HUES6 (cell line): ENCODE measurements around the gene GRIN2D.

Experiments used
- H3K27ac ChIP-seq: 2 replicates; pipeline ENCODE4 v1.7.0; 2013; ENCODE audit warnings: low read depth, mild to moderate bottlenecking, low read length, inconsistent platforms
- H3K27me3 ChIP-seq: 2 replicates; pipeline ENCODE4 v1.6.1; 2013; ENCODE audit warnings: low read length; ENCODE audit not compliant: control insufficient read depth, insufficient read depth
- H3K36me3 ChIP-seq: 2 replicates; pipeline ENCODE4 v1.6.1; 2013; ENCODE audit warnings: low read length; ENCODE audit not compliant: control insufficient read depth, insufficient read depth
- H3K4me1 ChIP-seq: 2 replicates; pipeline ENCODE4 v1.6.1; 2013; ENCODE audit warnings: low read length; ENCODE audit not compliant: control insufficient read depth, insufficient read depth
- H3K4me3 ChIP-seq: 2 replicates; pipeline ENCODE4 v1.5.1; 2013; ENCODE audit warnings: low read depth, low read length
- H3K9ac ChIP-seq: one replicate; pipeline ENCODE4 v1.6.1; 2013; ENCODE audit warnings: mild to moderate bottlenecking, low read length
- H3K9me3 ChIP-seq: 2 replicates; pipeline ENCODE4 v1.6.1; 2013; ENCODE audit warnings: low read depth, low read length; ENCODE audit not compliant: control insufficient read depth, insufficient read depth

The GRIN2D gene

GRCh38 chr19:48393559-48394330 is at the start of gene GRIN2D:
TSS of gene GRIN2D (plus strand) at chr19:48393668. CDS start at chr19:48398393, 4,725 bp downstream.
- peaks cover 57% of the 10 kb centered on the region for H3K27me3 ChIP-seq
- H3K27ac ChIP-seq = no peak within 1 kb of the TSS
- peak within 1 kb of the TSS; percentile 67 for H3K9ac ChIP-seq
- peaks cover 51% of the 10 kb centered on the region for H3K4me1 ChIP-seq
- H3K4me3 ChIP-seq = peak within 1 kb of the TSS; percentile 74
- no peaks in the 10 kb centered on the region for H3K9me3 ChIP-seq
- H3K36me3 ChIP-seq = peaks cover 8% of the 10 kb centered on the region

GRCh38 chr19:48344892-48345291 is 48.6 kb upstream of the GRIN2D start:
- H3K9me3 ChIP-seq = no peaks in the 10 kb centered on the region
- peaks cover 7% of the 10 kb centered on the region; the same call in 1 of the 2 replicates for H3K4me1 ChIP-seq
- no peaks in the 10 kb centered on the region for H3K27me3 ChIP-seq
- no peak overlapping the region for H3K4me3 ChIP-seq
- H3K9ac ChIP-seq = no peak overlapping the region
- no peaks in the 10 kb centered on the region for H3K36me3 ChIP-seq
- no peak overlapping the region for H3K27ac ChIP-seq

- Histone ChIP-seq H3K27ac (no peak overlapping the region), H3K4me3 (no peak overlapping the region), H3K9ac (no peak overlapping the region), H3K9me3 (no peaks in the 10 kb centered on the region), H3K27me3 (no peaks in the 10 kb centered on the region), H3K4me1 (peaks cover 7% of the 10 kb centered on the region; the same call in 1 of the 2 replicates), H3K36me3 (no peaks in the 10 kb centered on the region)
Observed at GRCh38 chr19:48346191-48346590, 47.3 kb upstream of the GRIN2D start.

GRCh38 chr19:48348045-48348444 is 45.4 kb upstream of the GRIN2D start:
- Histone ChIP-seq H3K9me3 (no peaks in the 10 kb centered on the region), H3K9ac (peak overlapping the region; percentile 16), H3K27me3 (no peaks in the 10 kb centered on the region), H3K27ac (no peak overlapping the region), H3K4me3 (no peak overlapping the region), H3K36me3 (no peaks in the 10 kb centered on the region), H3K4me1 (peaks cover 3% of the 10 kb centered on the region; the same call in 1 of the 2 replicates)

- H3K4me3 ChIP-seq = no peak overlapping the region
- H3K36me3 ChIP-seq = no peaks in the 10 kb centered on the region
- no peak overlapping the region for H3K27ac ChIP-seq
- H3K4me1 ChIP-seq = peaks cover 3% of the 10 kb centered on the region; the same call in 1 of the 2 replicates
- no peaks in the 10 kb centered on the region for H3K9me3 ChIP-seq
- H3K27me3 ChIP-seq = no peaks in the 10 kb centered on the region
- H3K9ac ChIP-seq = no peak overlapping the region
Observed at GRCh38 chr19:48348737-48349136, 44.7 kb upstream of the GRIN2D start.

- no peaks in the 10 kb centered on the region for H3K27me3 ChIP-seq
- H3K9ac ChIP-seq = no peak overlapping the region
- H3K36me3 ChIP-seq = no peaks in the 10 kb centered on the region
- H3K27ac ChIP-seq = no peak overlapping the region
- H3K9me3 ChIP-seq = no peaks in the 10 kb centered on the region
- H3K4me1 ChIP-seq = peaks cover 3% of the 10 kb centered on the region; the same call in 1 of the 2 replicates
- H3K4me3 ChIP-seq = no peak overlapping the region
Observed at GRCh38 chr19:48350856-48351255, 42.6 kb upstream of the GRIN2D start.

- Histone ChIP-seq H3K27ac (no peak overlapping the region), H3K9me3 (no peaks in the 10 kb centered on the region), H3K4me3 (no peak overlapping the region), H3K36me3 (no peaks in the 10 kb centered on the region), H3K4me1 (peaks cover 3% of the 10 kb centered on the region; the same call in 1 of the 2 replicates), H3K9ac (no peak overlapping the region), H3K27me3 (no peaks in the 10 kb centered on the region)
Observed at GRCh38 chr19:48351341-48351752, 42.1 kb upstream of the GRIN2D start.

- H3K4me1 ChIP-seq = no peaks in the 10 kb centered on the region
- H3K27me3 ChIP-seq = no peaks in the 10 kb centered on the region
- H3K9ac ChIP-seq = no peak overlapping the region
- H3K9me3 ChIP-seq = no peaks in the 10 kb centered on the region
- H3K36me3 ChIP-seq = no peaks in the 10 kb centered on the region
- H3K4me3 ChIP-seq = no peak overlapping the region
- H3K27ac ChIP-seq = no peak overlapping the region
Observed at GRCh38 chr19:48353677-48354076, 39.8 kb upstream of the GRIN2D start.

- Histone ChIP-seq H3K27me3 (no peaks in the 10 kb centered on the region), H3K36me3 (no peaks in the 10 kb centered on the region), H3K4me1 (no peaks in the 10 kb centered on the region), H3K4me3 (no peak overlapping the region), H3K9ac (no peak overlapping the region), H3K27ac (no peak overlapping the region), H3K9me3 (no peaks in the 10 kb centered on the region)
Observed at GRCh38 chr19:48354332-48354992, 39.0 kb upstream of the GRIN2D start.

GRCh38 chr19:48355365-48355954 is 38.0 kb upstream of the GRIN2D start:
- Histone ChIP-seq H3K9me3 (no peaks in the 10 kb centered on the region), H3K9ac (peak overlapping the region; percentile 33), H3K27ac (peak overlapping the region; percentile 54; the same call in 1 of the 2 replicates), H3K36me3 (no peaks in the 10 kb centered on the region), H3K27me3 (no peaks in the 10 kb centered on the region), H3K4me1 (no peaks in the 10 kb centered on the region), H3K4me3 (no peak overlapping the region)

GRCh38 chr19:48359123-48359522 is 34.3 kb upstream of the GRIN2D start:
- Histone ChIP-seq H3K27ac (no peak overlapping the region), H3K9me3 (no peaks in the 10 kb centered on the region), H3K36me3 (no peaks in the 10 kb centered on the region), H3K4me3 (no peak overlapping the region), H3K9ac (no peak overlapping the region), H3K4me1 (0 out of 2 replicates have a peak, but pooled peaks cover 2% of the 10 kb centered on the region), H3K27me3 (no peaks in the 10 kb centered on the region)
